Glomerular visceral epithelial cell (primary cell): Measurements from ENCODE around the gene RAB44.

Experiments
- DNase-seq: peaks from one replicate; pipeline ENCODE4 v3.0.0-alpha.2; 2016; ENCODE audit errors: extremely low spot score

Gene RAB44

DNA sequence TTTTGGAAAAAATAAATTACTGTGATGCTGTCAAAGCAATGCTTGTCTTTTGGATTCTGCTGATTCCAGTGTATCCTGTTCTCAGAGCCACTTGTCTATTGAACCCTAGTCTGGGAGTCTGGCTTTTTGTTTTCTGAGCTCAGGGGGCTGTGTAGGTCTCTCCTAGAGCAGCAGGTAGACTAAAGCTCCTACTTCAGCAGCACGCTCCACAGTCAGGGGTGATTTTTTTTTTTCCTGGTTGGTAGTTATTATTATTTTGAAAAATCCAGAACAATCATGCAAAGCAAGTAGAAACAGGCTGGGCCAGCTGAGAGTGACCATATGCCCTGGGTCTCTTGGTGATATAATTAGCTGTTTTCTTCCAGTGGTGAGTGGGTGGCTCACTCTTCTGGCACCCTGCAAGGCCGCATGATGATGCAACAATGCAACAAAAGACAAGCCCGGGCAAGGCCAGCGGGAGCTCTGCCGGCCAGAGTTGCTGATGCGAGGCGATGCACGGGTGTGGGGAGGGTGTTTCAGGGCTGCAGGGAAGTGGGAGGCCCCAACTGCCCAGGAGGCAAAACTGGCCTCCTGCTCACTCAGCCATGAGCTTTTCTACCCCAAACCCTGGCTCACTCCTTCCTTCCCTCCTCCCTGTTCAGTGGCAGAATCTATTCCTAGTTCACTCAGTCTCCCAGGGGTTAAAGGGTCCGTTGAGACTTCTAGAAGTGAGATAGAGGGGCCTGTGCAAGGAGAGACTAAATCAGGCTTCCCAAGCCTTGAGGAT is 30.6 kb upstream of the RAB44 start:
- DNase-seq = peak; percentile 97

DNA sequence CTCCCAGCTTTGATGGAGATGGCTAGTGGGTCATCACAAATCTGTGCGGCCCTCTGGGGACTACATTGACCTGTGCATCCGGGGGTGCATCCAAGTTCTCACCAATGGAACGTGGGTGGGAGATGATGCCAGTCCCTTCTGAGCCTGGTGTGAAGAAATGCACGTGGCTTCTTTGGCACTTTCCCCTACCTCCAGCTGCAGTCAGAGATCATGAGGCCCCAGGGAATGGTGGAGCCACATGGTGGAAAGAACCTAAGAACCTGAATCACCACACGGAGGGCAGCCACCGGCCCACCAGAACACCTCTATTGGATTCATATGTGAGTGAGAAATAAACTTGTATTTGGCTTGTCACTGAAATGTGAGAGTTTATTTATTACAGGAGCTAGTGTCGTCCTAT is 29.0 kb upstream of the RAB44 start:
- DNase-seq = no peak

- DNase-seq = no peak
These were observed 28.6 kb upstream of the RAB44 start for GRCh38 chr6:36669002-36669401.

DNA sequence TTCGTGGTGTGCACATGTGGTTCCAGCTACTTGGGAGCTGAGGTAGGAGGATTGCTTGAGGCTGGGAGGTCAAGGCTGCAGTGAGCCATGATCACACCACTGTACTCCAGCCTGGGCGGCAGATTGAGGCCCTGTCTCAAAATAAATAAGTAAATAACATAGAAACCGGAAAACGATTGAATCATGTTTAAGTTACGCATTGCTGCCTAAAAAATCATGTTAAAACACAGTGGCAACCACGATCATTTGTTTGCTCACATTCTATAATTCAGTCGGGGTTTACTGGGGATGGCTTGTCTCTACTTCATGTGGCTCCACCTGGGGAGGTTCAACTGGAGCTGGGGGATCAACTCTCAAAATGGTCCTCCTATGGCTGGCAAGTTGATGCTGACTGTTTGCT is 27.4 kb upstream of the RAB44 start:
- no peak for DNase-seq

- no peak for DNase-seq
These were observed 25.8 kb upstream of the RAB44 start for GRCh38 chr6:36671687-36672375.

DNA sequence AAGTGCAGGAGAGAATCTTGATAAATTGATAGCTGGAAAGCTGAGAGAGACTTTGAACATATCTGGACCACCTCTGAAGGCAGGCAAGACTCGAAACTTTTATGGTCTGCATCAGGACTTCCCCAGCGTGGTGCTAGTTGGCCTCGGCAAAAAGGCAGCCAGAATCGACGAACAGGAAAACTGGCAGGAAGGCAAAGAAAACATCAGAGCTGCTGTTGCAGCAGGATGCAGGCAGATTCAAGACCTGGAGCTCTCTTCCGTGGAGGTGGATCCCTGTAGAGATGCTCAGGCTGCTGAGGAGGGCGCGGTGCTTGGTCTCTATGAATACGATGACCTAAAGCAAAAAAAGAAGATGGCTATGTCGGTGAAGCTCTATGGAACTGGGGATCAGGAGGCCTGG is 23.7 kb upstream of the RAB44 start:
- no peak for DNase-seq

- peak; percentile 36 for DNase-seq
These were observed 22.7 kb upstream of the RAB44 start for GRCh38 chr6:36674942-36675341.

- peak; percentile 51 for DNase-seq
These were observed 21.2 kb upstream of the RAB44 start for GRCh38 chr6:36676141-36677058.

GRCh38 chr6:36677059-36677749 is 20.4 kb upstream of the RAB44 start:
- DNase-seq = no peak

- DNase-seq = no peak
These were observed 19.7 kb upstream of the RAB44 start for GRCh38 chr6:36677753-36678487.

GRCh38 chr6:36678488-36679042 is 19.1 kb upstream of the RAB44 start, which contains the start of gene CDKN1A:
TSS of gene CDKN1A (plus strand) at chr6:36678714. CDS start at chr6:36684102, 5,388 bp downstream.
- DNase-seq = peak; percentile 97

DNA sequence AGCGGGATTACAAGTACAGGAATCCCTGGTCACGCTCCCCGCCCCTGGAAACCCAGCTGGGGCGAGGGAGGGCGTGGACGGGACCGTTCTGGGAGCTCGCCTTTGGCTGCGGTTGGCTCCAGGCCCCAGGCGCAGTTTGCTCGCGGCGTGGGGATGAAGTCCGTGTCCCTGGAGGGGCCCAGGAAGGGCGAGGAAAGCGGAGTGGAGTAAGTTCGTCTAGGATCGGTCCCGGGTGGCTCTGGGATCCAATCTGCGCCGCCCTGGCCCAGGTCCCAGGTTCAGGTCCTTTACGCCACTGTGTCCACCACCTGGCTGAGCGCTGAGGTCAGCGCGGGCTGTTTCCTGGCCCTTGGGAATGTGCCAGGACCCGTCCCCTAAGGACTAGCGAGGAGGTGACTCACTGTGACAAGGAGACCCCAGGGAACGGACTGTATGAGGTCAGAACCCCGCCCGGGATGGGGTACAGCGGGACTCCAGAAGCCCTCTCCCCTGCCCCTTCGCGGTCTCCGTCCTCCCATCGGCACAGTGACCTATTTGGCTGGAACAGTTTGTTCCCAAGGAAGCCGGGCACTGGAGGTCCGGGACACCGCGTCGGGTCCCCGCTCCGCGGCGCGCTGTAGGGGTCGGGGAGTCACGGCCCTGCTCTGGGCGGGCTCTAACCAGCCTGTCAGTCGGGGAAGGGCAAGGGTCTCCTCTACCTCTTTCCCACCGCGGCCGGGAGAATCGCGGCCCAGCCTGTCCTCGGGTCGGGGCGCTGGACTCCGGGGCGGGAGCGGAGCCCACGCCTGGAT is 18.4 kb upstream of the RAB44 start:
- DNase-seq = peak; percentile 80

GRCh38 chr6:36682328-36683144 is 15.1 kb upstream of the RAB44 start:
- DNase-seq = peak; percentile 80

DNA sequence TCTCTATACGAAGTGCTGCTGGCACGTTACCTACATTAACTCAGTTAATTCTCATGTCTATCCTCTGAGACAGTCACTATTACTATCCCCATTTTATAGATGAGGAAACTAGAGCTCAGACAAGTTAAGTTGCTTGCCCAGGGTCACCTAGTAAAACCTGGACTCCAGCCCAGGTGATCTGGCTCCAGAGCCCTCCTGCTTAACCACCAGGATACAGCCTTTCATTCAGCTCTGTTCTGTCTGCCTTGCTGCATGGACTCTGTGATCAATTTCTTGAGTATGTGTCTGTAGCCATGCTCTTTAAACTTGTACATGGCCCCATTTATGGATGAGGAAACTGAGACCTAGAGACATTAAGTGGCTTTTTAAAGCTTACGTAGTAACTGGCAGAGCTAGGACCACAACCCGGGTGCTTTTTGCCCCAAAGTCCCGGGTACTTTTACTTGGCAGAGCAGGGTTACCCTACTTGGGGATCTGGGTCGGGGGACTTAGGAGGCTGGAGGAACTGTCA is 14.4 kb upstream of the RAB44 start:
- DNase-seq = no peak

GRCh38 chr6:36683656-36684446 is 13.8 kb upstream of the RAB44 start:
- DNase-seq = no peak

- DNase-seq = no peak
These were observed 13.2 kb upstream of the RAB44 start for GRCh38 chr6:36684447-36684812.

DNA sequence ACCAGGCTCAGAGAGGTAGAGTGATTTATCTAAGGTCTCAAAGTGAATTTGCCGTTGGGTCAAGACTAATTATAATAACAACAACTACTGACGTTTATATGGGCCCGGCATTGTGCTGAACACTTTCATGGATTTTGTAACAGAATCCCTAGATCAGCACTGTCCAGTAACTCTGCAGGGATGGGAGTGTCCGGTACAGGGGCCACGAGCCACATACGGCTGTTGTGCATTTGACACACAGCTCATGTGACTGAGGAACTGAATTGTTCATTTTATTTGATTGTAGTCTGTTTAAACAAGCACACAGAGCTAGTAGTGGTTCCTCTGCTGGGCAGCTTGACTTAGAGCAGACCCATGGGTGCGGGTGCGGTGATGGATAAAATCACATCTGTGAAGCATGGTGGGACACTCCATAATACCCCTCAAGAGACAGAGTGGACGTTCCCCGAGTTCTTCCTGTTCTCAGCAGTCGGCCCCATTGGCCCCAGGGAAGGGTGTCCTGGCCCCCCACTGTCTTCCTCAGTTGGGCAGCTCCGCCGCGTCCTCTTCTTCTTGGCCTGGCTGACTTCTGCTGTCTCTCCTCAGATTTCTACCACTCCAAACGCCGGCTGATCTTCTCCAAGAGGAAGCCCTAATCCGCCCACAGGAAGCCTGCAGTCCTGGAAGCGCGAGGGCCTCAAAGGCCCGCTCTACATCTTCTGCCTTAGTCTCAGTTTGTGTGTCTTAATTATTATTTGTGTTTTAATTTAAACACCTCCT is 12.3 kb upstream of the RAB44 start:
- no peak for DNase-seq
